HepG2 (cell line): ENCODE results near the gene CD7. TPM values are rescaled to one million over a fixed set of nuclear protein-coding genes. Genes with fewer than 3 reads are reported as not detected.

Source experiments
- DPF2 ChIP-seq: sonication (generic); formaldehyde crosslinking; IDR thresholded peaks from 2 replicates; pipeline ENCODE4 v1.4.0; 2020; ENCODE audit warnings: mild to moderate bottlenecking, low read depth, missing genetic modification reagents, borderline replicate concordance
- GABPA ChIP-seq, 2 experiments: IDR thresholded peaks; 2 replicates each; pipeline ENCODE4 v1.6.1; 2011 to 2016; ENCODE audit warnings: low read depth in 2 of 2, low read length in 1 of 2, missing biosample characterization in 1 of 2, missing genetic modification characterization in 1 of 2
- HNRNPLL ChIP-seq: fragments of 200-400 bp; formaldehyde crosslinking; IDR thresholded peaks from 2 replicates; pipeline ENCODE4 v1.6.1; 2017; ENCODE audit warnings: mild to moderate bottlenecking, low read depth, low read length; ENCODE audit not compliant: poor library complexity, severe bottlenecking
- PAF1 ChIP-seq: IDR thresholded peaks from 2 replicates; pipeline ENCODE4 v1.6.1; 2016; ENCODE audit warnings: missing genetic modification reagents, missing compliant biosample characterization
- PAWR ChIP-seq: sonication (generic); formaldehyde crosslinking; IDR thresholded peaks from 2 replicates; pipeline ENCODE4 v1.4.0; 2020; ENCODE audit warnings: missing genetic modification reagents, mild to moderate bottlenecking, borderline replicate concordance
- POLR2AphosphoS5 ChIP-seq: IDR thresholded peaks from 2 replicates; pipeline ENCODE4 v1.6.1; 2012; ENCODE audit warnings: low read depth, low read length
- TRIM24 ChIP-seq: sonication (generic); formaldehyde crosslinking; IDR thresholded peaks from 2 replicates; pipeline ENCODE4 v1.8.0; 2022; ENCODE audit warnings: mild to moderate bottlenecking, missing genetic modification reagents
- YY1 ChIP-seq: IDR thresholded peaks from 2 replicates; pipeline ENCODE4 v1.6.1; 2011; ENCODE audit warnings: low read length, low read depth, moderate library complexity, mild to moderate bottlenecking; ENCODE audit not compliant: insufficient read depth, insufficient replicate concordance
- ZBTB20 ChIP-seq: sonication (generic); formaldehyde crosslinking; IDR thresholded peaks from 2 replicates; pipeline ENCODE4 v1.8.1; 2023; ENCODE audit warnings: missing genetic modification reagents, low read depth, mild to moderate bottlenecking, borderline replicate concordance
- ZNF670 ChIP-seq: sonication (generic); formaldehyde crosslinking; IDR thresholded peaks from 2 replicates; pipeline ENCODE4 v1.8.0; 2022; ENCODE audit warnings: mild to moderate bottlenecking, missing genetic modification reagents, borderline replicate concordance
- polyA plus RNA-seq, 8 experiments: library from polyadenylated mRNA; depleted of rRNA in 3 of 8; stranded (reverse) in 7 of 8; unstranded in 1 of 8; fragments of >200 nt; fragmentation: Illumina TruSeq in 4 of 8; extraction: Trizol in 4 of 8; gene quantifications; 2 replicates each; pipeline versions ENCODE4 v1.2.1 to v1.2.3, GENCODE V29; 2011 to 2016; ENCODE audit warnings: low read depth in 4 of 8, missing spikeins in 1 of 8, mixed read lengths in 1 of 8; ENCODE audit not compliant: insufficient read depth in 1 of 8
- total RNA-seq, 5 experiments: library from RNA; depleted of rRNA; stranded (reverse); fragments of >200 nt; fragmentation: Illumina TruSeq; extraction: Trizol; gene quantifications; 2 replicates each; pipeline ENCODE4 v1.2.3, GENCODE V29; 2016; ENCODE audit warnings: low read depth in 1 of 5
- TF ChIP-seq, protein P1 (sequence below): IDR thresholded peaks from 2 replicates; pipeline ENCODE4 v1.6.1; 2016
- TF ChIP-seq, protein P2 (sequence below): sonication (generic); formaldehyde crosslinking; IDR thresholded peaks from 2 replicates; pipeline ENCODE4 v1.5.1; 2020; ENCODE audit warnings: missing genetic modification reagents, mild to moderate bottlenecking, borderline replicate concordance
- TF ChIP-seq, protein P3 (sequence below): sonication (generic); formaldehyde crosslinking; IDR thresholded peaks from 2 replicates; pipeline ENCODE4 v1.4.0; 2020; ENCODE audit warnings: mild to moderate bottlenecking, missing genetic modification reagents, borderline replicate concordance
- TF ChIP-seq, protein P4 (sequence below): sonication (generic); formaldehyde crosslinking; conservative IDR thresholded peaks from 2 replicates; pipeline ENCODE4 v1.8.0; 2022; ENCODE audit warnings: low read depth, missing genetic modification reagents
- TF ChIP-seq, protein P5 (sequence below): sonication (generic); formaldehyde crosslinking; IDR thresholded peaks from 2 replicates; pipeline ENCODE4 v1.8.1; 2023; ENCODE audit warnings: mild to moderate bottlenecking, missing genetic modification reagents

CD7 gene
- total and polyA plus RNA-seq, 2 of the 13 experiments (the other 11 are each of a cell fraction or from before 2014, with no cell fraction given): 67.6 to 76.4 TPM

DNA sequence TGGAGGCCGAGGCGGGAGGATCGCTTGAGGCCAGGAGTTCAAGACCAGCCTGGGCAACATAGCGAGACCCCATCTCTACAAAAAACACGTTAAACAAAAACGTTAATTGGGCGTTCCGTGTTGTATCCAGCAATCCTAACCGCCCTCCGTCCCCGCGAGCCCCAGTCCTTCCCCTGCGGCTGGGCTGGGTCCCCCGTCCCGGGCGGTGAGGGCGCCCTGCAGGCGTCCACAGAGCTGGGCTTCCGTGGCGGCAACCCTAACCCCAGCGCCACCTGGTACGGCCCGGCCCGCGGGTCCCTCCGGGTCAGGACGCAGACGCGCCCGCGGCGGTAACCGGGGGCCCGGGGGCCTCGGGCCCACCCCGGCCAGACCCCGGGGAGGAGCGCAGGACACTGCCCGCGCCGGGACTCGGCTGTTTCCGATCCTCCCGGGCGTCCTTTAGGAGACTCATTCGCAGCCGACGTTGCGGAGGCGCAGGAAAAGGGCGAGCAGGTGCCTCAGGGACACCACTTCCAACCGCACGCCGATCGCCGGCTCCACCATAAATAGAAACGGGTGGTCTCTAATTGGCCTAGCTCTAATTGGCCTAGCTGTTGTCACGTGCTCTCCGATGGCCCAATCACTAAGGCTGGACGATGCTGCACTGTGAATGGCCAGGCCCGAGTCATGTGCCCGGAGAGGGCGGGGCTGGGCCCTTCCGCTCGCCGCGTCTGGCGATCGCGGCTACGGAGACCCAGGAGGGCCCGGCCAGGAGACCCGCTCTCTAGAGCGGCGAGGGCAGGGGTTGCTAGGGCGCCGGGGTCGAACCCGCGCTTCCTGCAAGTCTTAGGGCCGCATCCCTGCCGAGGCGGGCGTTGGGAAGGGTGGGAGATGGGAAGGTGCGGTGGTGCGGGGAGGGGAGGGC lies 24.9 kb downstream of the CD7 start (continued):
- TF ChIP-seq, protein P1, sequence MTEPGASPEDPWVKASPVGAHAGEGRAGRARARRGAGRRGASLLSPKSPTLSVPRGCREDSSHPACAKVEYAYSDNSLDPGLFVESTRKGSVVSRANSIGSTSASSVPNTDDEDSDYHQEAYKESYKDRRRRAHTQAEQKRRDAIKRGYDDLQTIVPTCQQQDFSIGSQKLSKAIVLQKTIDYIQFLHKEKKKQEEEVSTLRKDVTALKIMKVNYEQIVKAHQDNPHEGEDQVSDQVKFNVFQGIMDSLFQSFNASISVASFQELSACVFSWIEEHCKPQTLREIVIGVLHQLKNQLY: peak; percentile 25; the same call in 1 of the 2 replicates
- TF ChIP-seq YY1 (peak; percentile 76), GABPA (IDR thresholded peaks at IDR 0.05; ENCODE audit: low read depth, low read length) (peak; percentile 46; the same call in 1 of the 2 replicates), GABPA (CRISPR knock-in tag; IDR thresholded peaks at IDR 0.05; ENCODE audit: low read depth) (peak; percentile 73), ZNF670 (CRISPR knock-in tag) (0 out of 2 replicates have a peak, but pooled peaks have one; percentile 48), HNRNPLL (peak; percentile 80), DPF2 (CRISPR knock-in tag) (no peak), POLR2AphosphoS5 (peak; percentile 99), ZBTB20 (no peak; the same call in none of the 2 replicates), TRIM24 (no peak), PAWR (CRISPR knock-in tag) (0 out of 2 replicates have a peak, but pooled peaks have one; percentile 54), PAF1 (CRISPR knock-in tag) (no peak)
- TF ChIP-seq, protein P2, sequence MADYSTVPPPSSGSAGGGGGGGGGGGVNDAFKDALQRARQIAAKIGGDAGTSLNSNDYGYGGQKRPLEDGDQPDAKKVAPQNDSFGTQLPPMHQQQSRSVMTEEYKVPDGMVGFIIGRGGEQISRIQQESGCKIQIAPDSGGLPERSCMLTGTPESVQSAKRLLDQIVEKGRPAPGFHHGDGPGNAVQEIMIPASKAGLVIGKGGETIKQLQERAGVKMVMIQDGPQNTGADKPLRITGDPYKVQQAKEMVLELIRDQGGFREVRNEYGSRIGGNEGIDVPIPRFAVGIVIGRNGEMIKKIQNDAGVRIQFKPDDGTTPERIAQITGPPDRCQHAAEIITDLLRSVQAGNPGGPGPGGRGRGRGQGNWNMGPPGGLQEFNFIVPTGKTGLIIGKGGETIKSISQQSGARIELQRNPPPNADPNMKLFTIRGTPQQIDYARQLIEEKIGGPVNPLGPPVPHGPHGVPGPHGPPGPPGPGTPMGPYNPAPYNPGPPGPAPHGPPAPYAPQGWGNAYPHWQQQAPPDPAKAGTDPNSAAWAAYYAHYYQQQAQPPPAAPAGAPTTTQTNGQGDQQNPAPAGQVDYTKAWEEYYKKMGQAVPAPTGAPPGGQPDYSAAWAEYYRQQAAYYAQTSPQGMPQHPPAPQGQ (CRISPR knock-in tag): no peak; the same call in 1 of the 2 replicates
- TF ChIP-seq, protein P3, sequence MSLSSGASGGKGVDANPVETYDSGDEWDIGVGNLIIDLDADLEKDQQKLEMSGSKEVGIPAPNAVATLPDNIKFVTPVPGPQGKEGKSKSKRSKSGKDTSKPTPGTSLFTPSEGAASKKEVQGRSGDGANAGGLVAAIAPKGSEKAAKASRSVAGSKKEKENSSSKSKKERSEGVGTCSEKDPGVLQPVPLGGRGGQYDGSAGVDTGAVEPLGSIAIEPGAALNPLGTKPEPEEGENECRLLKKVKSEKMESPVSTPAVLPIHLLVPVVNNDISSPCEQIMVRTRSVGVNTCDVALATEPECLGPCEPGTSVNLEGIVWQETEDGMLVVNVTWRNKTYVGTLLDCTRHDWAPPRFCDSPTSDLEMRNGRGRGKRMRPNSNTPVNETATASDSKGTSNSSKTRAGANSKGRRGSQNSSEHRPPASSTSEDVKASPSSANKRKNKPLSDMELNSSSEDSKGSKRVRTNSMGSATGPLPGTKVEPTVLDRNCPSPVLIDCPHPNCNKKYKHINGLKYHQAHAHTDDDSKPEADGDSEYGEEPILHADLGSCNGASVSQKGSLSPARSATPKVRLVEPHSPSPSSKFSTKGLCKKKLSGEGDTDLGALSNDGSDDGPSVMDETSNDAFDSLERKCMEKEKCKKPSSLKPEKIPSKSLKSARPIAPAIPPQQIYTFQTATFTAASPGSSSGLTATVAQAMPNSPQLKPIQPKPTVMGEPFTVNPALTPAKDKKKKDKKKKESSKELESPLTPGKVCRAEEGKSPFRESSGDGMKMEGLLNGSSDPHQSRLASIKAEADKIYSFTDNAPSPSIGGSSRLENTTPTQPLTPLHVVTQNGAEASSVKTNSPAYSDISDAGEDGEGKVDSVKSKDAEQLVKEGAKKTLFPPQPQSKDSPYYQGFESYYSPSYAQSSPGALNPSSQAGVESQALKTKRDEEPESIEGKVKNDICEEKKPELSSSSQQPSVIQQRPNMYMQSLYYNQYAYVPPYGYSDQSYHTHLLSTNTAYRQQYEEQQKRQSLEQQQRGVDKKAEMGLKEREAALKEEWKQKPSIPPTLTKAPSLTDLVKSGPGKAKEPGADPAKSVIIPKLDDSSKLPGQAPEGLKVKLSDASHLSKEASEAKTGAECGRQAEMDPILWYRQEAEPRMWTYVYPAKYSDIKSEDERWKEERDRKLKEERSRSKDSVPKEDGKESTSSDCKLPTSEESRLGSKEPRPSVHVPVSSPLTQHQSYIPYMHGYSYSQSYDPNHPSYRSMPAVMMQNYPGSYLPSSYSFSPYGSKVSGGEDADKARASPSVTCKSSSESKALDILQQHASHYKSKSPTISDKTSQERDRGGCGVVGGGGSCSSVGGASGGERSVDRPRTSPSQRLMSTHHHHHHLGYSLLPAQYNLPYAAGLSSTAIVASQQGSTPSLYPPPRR (CRISPR knock-in tag): peak; percentile 21; the same call in 1 of the 2 replicates
- TF ChIP-seq, protein P4, sequence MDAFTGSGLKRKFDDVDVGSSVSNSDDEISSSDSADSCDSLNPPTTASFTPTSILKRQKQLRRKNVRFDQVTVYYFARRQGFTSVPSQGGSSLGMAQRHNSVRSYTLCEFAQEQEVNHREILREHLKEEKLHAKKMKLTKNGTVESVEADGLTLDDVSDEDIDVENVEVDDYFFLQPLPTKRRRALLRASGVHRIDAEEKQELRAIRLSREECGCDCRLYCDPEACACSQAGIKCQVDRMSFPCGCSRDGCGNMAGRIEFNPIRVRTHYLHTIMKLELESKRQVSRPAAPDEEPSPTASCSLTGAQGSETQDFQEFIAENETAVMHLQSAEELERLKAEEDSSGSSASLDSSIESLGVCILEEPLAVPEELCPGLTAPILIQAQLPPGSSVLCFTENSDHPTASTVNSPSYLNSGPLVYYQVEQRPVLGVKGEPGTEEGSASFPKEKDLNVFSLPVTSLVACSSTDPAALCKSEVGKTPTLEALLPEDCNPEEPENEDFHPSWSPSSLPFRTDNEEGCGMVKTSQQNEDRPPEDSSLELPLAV: no peak
- TF ChIP-seq, protein P5, sequence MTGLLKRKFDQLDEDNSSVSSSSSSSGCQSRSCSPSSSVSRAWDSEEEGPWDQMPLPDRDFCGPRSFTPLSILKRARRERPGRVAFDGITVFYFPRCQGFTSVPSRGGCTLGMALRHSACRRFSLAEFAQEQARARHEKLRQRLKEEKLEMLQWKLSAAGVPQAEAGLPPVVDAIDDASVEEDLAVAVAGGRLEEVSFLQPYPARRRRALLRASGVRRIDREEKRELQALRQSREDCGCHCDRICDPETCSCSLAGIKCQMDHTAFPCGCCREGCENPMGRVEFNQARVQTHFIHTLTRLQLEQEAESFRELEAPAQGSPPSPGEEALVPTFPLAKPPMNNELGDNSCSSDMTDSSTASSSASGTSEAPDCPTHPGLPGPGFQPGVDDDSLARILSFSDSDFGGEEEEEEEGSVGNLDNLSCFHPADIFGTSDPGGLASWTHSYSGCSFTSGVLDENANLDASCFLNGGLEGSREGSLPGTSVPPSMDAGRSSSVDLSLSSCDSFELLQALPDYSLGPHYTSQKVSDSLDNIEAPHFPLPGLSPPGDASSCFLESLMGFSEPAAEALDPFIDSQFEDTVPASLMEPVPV (CRISPR knock-in tag): peak; percentile 84
